HG03469 (cell line): ENCODE results near the gene G3BP2.
A peak's percentile ranks its signal among the peaks of the same experiment; 100 is the strongest.
"Not testable (repeated sequence)": the region's sequence is repeated elsewhere in the genome, so short reads cannot be mapped to it uniquely, and the experiment has no call there.

Experiments used
- ATAC-seq: cut with Tn5 transposase; IDR thresholded peaks from one replicate; pipeline ENCODE4 v1.9.1; 2021; ENCODE audit warnings: mild to moderate bottlenecking, moderate library complexity, moderate number of reproducible peaks; ENCODE audit not compliant: unreplicated experiment

G3BP2 gene

GRCh38 chr4:75673027-75673958 is at the start of gene G3BP2:
Gene G3BP2 (minus strand): TSS chr4:75673411. CDS start chr4:75662025, 11,386 bp downstream.
- peak; percentile 92 for ATAC-seq

DNA sequence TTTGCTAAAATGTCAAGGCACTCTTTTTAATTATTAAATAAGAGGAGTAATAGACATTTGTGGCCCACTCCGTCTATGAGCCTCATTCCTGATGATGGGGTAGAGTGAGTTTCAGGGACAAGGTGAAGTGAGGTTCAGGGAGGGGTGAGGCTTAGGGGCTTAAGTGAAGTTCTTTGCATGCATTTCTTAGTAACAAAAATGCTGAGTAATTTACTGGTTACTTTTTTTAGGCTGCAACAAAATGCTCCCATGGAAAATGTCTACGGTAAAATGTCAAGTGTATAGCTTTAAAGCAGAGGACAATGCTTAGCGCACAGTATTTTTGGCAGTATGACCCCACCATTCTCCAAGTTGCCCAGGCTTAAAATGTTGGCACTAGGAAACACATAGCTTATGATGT is 49.2 kb upstream of the G3BP2 start:
- ATAC-seq = no peak

DNA sequence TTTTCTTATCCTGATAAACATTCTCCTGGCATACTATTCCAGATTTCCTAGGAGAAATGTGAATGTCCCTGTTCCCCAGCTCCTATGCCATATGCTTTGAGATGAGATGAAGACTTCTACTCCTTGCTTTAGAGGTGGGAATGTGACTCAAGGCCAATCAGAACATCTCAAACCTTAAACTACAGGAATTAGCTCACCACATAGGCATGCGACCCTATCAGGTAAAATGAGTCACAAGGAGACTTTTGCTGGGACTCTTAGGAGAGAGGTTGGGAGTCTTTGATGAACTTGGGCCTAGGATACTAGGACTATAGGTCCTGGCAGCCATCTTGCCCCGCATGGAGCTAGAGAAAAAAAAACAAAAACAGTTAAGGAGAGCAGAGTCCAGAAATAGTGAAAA is 45.3 kb upstream of the G3BP2 start:
- ATAC-seq = no peak

DNA sequence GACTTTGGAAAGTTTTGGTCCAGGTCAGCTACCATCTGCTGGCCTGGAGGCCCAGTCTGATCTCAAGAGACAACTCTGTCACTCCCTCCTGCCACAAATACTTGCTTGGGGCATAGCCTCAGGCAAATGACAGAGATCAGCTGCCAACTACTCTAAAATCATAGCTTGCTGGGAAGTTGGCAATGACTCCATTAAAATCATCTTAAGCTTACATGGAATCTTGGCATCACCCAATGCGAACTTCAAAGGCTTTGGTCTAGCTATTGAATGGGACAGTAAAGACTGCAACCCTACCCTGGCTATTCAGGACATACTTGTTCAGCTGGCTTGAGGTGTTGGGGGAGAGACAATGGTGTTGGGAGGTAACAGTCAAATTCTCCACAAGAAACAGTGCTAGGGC is 44.2 kb upstream of the G3BP2 start:
- ATAC-seq = no peak

DNA sequence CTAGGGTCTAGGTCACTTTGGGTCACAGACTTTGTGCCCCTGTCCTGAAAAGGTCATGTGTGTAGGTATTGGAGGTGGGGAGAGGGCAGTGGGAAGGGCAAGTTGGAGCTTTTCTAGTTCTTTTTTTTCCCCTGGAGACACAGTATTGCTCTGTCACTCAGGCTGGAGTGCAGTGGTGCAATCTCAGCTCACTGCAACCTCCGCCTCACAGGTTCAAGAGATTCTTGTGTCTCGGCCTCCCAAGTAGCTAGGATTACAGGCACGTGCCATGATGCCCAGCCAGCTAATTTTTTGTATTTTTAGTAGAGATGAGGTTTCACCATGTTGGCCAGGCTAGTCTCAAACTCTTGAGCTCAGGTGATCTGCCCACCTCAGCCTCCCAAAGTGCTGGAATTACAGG is 42.8 kb upstream of the G3BP2 start:
- ATAC-seq = not testable (repeated sequence)

DNA sequence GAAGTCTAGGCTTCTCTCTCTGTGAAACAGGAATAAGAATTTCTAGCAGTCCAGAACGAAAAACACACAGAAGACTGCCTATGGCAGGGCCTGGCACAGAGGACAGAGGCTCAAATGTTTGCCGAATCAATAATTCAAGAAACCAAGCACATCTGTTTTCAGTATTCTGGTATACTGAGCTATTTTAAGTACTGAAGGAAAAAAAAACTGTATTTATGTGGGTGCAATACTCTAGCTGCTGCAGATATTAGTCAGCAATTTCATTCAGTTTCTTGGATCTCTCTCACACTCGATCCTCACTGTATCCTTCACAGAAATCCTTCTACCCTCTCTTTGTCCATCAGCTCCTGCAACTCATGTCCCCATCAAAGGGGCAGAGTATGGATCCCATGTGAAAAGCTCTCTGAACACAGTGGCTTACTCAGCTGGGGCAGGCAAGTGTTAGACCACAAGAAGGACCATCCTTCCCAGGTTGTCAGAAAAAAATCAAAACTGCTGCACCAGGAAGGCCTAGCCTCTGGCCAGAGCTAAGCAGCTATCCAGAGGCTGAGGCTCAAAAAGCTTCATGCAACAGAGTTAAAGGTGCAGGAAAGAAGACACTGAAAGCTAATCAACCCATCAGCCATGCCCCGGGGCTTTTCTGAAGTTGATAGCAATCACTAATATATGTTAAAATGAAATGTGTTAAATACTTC is 42.0 kb upstream of the G3BP2 start:
- ATAC-seq = no peak

DNA sequence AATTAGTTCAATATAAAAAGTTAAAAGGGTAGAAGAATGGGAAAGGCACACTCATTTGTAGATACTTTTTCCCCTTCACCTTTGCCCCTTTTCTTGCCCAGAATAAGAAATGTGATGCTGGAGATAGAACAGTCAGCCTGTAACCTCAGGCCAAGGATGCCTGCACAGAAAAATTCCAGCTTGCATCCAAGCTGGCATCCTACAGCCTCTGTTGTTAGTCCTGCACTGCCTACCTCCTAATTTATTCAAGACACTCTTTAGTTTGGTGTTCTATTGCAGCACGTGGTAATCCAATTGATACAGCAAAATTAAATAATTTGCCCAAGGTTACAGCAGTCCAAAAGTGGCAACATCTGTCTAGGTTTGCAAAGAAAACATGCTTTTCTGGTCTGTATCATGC is 41.5 kb upstream of the G3BP2 start:
- no peak for ATAC-seq

GRCh38 chr4:75714011-75714410 is 40.8 kb upstream of the G3BP2 start:
- no peak for ATAC-seq

DNA sequence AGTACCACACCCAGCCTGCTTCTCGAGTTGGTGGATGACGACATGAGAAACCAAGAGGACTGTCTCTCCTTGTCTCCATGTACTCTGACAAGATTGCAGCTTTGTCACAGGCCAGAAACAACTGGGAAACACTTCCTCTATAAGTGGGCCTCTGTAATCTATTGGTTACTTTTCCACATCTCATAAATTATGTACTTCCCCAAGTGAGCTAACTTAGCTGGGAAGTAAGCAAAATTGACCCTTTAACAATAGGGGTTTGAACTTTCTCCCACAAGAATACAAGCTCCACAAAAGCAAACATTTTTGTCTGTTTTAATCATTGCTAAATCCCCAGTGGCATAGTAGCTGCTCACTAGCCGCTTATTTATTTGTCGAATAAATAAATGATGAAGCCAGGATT is 37.0 kb upstream of the G3BP2 start:
- ATAC-seq = no peak

DNA sequence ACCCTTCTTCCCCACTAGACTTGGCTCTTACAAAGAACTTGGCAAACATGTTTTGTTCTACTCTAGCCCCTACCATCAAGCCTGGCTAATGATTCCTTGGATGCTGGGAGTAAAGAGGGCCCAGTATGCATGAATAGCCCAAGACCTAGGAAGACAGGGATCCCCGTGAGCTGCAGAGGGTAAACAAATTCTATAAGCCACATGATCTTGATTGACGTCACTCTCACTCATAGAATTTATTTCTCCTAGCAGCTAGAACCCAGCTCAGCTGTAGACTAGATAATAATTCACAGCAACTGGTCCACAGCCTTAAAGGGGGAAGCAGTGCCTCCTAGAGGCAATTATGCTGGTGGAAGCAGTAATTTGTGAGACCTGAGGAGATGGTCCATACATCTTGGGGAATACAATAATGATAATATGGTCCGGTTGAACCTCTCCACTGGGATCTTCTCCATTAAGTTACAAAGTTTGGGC is 35.0 kb upstream of the G3BP2 start:
- ATAC-seq = peak; percentile 67

DNA sequence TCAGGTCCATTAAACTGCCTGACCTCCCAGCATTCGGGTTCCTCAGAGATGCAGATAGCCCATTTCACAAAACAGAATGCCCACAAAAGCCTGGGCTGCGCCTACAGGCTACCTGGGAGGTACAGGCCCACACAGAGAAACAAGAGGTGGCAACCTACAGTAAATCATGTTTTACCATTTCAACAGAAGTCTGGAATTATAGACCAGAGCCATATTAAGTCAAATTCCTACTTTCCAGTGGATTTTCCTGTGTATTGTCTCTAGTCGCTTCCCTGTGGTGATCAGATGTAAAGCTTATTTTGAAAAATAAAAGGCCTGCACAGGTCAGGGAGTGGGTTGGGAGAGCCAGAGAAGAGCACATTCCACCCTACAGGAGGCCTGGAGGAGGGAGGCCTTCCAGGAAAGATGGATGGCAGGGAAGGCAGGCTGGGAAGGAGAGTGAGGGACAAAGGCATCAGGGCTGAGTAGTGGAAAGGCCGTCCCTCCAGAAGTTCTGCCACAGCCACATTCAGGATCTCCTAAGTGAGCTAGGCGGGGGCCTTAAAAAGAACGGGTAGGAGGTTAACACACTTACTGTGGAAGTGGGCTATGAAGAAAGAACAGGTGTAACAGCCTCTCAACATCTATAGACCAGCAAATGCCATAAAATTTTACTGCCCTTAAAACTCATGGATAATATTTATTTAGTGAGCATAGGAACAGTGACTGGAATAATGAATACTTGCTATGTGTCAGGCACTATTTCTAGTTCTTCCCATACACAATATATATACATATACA is 32.2 kb upstream of the G3BP2 start:
- ATAC-seq = no peak

- ATAC-seq = no peak
Measured at GRCh38 chr4:75702919-75703411, 29.8 kb upstream of the G3BP2 start.

DNA sequence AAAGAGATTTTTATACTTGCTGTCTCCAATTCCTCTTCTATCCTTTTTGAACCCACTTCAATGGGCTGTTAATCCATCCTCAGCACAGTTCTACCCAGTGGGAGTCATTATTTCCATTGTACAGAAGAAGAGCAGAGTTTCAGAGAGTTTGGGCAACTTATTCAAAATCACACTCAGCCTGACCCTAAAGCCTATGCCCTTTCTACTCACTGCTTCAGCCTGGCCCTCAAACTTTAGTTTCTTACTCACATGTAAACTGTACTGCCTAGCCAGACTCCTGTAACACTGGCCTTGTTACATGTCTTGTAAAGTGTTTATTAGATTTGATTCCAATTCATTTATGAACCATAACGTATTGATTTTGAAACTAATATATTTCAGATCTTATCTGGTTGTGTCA is 26.1 kb upstream of the G3BP2 start:
- ATAC-seq = peak; percentile 6

- ATAC-seq = peak; percentile 17
Measured at GRCh38 chr4:75698963-75699228, 25.7 kb upstream of the G3BP2 start.

GRCh38 chr4:75698162-75698962 is 25.2 kb upstream of the G3BP2 start:
- peak; percentile 91 for ATAC-seq

DNA sequence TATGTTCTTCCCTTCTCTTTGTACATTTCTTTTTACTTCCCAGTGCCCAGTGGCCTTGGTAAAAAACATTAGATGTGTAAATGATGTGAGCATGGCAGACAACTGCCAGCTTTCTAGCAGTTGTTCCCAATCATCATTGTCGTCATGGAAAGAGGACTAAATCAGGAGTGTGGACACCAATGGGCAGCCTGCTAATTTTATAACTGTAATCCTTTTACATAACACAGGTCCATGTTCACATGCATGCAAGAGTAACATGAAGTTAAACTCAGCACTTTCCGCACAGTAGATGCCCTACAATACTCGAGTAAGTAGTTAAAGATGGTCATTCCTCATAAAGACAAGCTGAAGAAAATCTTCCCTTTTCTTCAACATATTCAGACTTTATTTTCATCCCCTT is 23.4 kb upstream of the G3BP2 start:
- no peak for ATAC-seq

GRCh38 chr4:75696071-75696470 is 22.9 kb upstream of the G3BP2 start:
- ATAC-seq = peak; percentile 40

GRCh38 chr4:75692066-75692465 is 18.9 kb upstream of the G3BP2 start:
- not testable (repeated sequence) for ATAC-seq

- ATAC-seq = not testable (repeated sequence)
Measured at GRCh38 chr4:75687125-75687524, 13.9 kb upstream of the G3BP2 start.

GRCh38 chr4:75686346-75686745 is 13.1 kb upstream of the G3BP2 start:
- no peak for ATAC-seq
